HL-60 (cell line): Measurements from ENCODE around the gene EYA2.

ENCODE experiments used
- DNase-seq, 2 experiments: peaks; one replicate each; pipeline ENCODE4 v3.0.0-alpha.2; 2010 to 2020; ENCODE audit warnings: low read depth in 1 of 2, low spot score in 1 of 2
- H3K27ac ChIP-seq: fragments of 250-450 bp; sonication (Bioruptor Pico); replicated peaks from 2 replicates; pipeline ENCODE4 v1.5.1; 2020; ENCODE audit warnings: mild to moderate bottlenecking, moderate library complexity
- H3K27me3 ChIP-seq: fragments of 250-450 bp; sonication (Bioruptor Pico); 2 replicates; pipeline ENCODE4 v1.5.1; 2021; ENCODE audit warnings: mild to moderate bottlenecking, moderate library complexity; ENCODE audit not compliant: insufficient read depth, poor library complexity, severe bottlenecking
- H3K4me3 ChIP-seq: replicated peaks from 2 replicates; pipeline ENCODE4 v1.5.1; 2011; ENCODE audit warnings: mild to moderate bottlenecking, control low read depth, low read length; ENCODE audit not compliant: insufficient read depth
- GABPA ChIP-seq: IDR thresholded peaks from 2 replicates; pipeline ENCODE4 v1.6.1; 2012; ENCODE audit warnings: low read depth
- POLR2AphosphoS5 ChIP-seq: IDR thresholded peaks from 2 replicates; pipeline ENCODE4 v1.6.1; 2012; ENCODE audit warnings: low read depth
- SPI1 ChIP-seq: IDR thresholded peaks from 2 replicates; pipeline ENCODE4 v1.6.1; 2012; ENCODE audit warnings: low read depth, mild to moderate bottlenecking, borderline replicate concordance
- TF ChIP-seq, protein P1 (sequence below): IDR thresholded peaks from 2 replicates; pipeline ENCODE4 v1.6.1; 2012; ENCODE audit warnings: low read depth; ENCODE audit not compliant: insufficient replicate concordance
- TF ChIP-seq, protein P2 (sequence below): IDR thresholded peaks from one replicate; pipeline ENCODE4 v1.5.1; 2011; ENCODE audit warnings: low read length, control low read depth, inconsistent platforms; ENCODE audit not compliant: insufficient read depth

The EYA2 gene

DNA sequence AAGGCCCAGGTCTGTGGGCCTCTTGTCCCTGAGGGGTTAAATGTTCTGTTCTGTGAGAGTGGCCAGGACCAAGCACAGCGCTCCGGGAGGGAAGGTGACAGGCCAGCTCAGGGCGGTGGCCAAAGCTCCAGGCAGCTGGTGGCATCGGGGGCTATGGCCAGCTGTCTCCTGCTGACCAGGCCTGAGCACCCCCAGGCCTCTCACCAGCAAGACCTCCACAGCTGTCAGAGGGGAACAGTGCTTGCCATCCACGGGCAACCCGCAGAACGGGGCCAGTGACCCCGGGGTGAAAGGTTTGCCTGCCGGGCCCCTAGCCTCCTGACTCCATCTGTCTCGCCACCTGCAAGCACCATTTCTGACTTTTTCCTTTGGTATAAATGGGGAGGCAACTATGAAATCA lies 46.0 kb downstream of the EYA2 start:
- no peak overlapping the region for H3K27ac ChIP-seq
- H3K27me3 ChIP-seq, result no peaks in the 10 kb centered on the region
- no peak overlapping the region for H3K4me3 ChIP-seq
- DNase-seq, result no peak
- TF ChIP-seq, protein P1, sequence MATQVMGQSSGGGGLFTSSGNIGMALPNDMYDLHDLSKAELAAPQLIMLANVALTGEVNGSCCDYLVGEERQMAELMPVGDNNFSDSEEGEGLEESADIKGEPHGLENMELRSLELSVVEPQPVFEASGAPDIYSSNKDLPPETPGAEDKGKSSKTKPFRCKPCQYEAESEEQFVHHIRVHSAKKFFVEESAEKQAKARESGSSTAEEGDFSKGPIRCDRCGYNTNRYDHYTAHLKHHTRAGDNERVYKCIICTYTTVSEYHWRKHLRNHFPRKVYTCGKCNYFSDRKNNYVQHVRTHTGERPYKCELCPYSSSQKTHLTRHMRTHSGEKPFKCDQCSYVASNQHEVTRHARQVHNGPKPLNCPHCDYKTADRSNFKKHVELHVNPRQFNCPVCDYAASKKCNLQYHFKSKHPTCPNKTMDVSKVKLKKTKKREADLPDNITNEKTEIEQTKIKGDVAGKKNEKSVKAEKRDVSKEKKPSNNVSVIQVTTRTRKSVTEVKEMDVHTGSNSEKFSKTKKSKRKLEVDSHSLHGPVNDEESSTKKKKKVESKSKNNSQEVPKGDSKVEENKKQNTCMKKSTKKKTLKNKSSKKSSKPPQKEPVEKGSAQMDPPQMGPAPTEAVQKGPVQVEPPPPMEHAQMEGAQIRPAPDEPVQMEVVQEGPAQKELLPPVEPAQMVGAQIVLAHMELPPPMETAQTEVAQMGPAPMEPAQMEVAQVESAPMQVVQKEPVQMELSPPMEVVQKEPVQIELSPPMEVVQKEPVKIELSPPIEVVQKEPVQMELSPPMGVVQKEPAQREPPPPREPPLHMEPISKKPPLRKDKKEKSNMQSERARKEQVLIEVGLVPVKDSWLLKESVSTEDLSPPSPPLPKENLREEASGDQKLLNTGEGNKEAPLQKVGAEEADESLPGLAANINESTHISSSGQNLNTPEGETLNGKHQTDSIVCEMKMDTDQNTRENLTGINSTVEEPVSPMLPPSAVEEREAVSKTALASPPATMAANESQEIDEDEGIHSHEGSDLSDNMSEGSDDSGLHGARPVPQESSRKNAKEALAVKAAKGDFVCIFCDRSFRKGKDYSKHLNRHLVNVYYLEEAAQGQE, result no peak
- no peak for TF ChIP-seq GABPA
- TF ChIP-seq POLR2AphosphoS5, result no peak
- TF ChIP-seq, protein P2, sequence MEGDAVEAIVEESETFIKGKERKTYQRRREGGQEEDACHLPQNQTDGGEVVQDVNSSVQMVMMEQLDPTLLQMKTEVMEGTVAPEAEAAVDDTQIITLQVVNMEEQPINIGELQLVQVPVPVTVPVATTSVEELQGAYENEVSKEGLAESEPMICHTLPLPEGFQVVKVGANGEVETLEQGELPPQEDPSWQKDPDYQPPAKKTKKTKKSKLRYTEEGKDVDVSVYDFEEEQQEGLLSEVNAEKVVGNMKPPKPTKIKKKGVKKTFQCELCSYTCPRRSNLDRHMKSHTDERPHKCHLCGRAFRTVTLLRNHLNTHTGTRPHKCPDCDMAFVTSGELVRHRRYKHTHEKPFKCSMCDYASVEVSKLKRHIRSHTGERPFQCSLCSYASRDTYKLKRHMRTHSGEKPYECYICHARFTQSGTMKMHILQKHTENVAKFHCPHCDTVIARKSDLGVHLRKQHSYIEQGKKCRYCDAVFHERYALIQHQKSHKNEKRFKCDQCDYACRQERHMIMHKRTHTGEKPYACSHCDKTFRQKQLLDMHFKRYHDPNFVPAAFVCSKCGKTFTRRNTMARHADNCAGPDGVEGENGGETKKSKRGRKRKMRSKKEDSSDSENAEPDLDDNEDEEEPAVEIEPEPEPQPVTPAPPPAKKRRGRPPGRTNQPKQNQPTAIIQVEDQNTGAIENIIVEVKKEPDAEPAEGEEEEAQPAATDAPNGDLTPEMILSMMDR, result no peak
- no peak for TF ChIP-seq SPI1

DNA sequence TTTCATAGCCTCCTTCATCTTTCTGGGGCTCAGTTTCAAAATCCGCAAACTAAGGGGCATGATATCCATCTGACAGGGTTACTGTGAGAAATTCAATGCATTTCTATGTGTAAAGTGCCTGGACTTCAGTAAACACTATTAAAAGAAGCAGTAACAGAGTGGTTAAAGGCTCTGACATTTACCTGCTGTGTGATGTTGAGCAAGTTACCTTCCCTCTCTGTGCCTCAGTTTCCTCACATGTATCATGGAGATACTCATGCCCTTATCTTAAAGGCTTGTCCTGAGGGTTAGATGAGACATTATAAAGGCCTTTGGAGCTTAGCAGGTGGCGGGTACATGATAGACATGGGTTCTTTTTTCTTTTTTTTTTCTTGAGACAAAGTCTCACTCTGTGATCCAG lies 46.8 kb downstream of the EYA2 start:
- TF ChIP-seq, protein P1, result no peak
- TF ChIP-seq POLR2AphosphoS5 (no peak), GABPA (no peak), SPI1 (no peak)
- TF ChIP-seq, protein P2, result no peak
- Histone ChIP-seq H3K4me3 (no peak overlapping the region), H3K27me3 (no peaks in the 10 kb centered on the region), H3K27ac (no peak overlapping the region)
- DNase-seq, result no peak

DNA sequence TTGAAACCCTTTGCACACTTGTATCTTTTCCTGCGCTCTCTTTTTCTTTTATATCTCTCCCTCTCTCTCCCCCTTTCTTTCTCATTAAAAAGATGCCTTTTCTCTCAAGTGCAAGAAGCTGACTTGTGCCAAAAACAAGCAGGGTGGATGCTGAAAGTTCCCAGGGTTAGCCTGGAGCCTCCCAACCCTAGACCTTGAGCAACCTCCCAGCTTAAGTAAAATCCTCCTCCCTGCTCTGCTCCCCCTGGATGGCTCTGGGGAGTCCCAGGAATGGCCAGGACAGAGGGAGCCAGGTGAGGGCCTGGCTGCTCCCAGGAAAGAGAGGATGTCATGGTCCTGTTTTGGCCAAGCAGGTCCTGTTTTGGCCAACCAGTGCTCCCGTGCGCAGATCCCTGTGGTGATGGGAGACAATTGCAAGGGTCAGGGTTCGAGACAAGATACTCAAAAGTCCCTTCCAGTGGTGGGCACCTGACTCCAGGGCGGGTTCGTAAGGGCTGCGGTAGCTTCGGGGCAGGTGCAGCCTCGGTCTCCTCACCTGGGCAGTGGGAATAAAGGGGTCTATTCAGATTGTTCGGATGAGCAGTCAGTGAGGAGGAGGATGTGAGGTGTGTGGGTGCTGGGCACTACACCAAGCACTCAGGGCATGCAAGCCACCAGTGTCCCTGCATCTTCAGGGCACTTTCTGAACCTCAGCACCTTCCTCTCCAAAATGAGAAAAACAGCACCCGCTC lies 49.4 kb downstream of the EYA2 start:
- no peak for DNase-seq
- no peaks in the 10 kb centered on the region for H3K27me3 ChIP-seq
- no peak overlapping the region for H3K4me3 ChIP-seq
- TF ChIP-seq GABPA (no peak), SPI1 (no peak), POLR2AphosphoS5 (no peak)
- TF ChIP-seq, protein P1, result no peak
- TF ChIP-seq, protein P2, result no peak
- H3K27ac ChIP-seq, result no peak overlapping the region
